ENCODE measurements around the gene EPHA1.

DNA sequence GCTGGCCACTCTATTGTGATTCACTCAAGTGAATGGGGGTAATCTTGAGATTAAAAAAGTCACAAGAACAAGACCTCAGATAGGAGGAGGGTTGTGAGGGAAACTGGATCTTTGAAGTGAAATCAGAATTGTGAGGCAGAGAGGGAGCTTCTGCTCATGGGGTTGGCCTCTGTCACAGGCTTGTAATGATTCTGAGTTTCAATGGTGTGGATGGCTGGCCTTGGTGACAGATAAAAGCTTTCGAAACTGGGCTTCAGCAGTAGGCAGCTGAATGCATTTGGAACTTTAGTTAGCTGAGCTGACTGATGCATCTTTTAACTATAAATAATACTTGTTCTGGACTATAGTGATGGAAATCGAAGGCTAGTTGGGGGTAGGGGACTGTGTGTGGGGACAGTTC lies 46.8 kb upstream of the EPHA1 start:
- no peak for TF ChIP-seq POLR2AphosphoS5 (IDR thresholded peaks at IDR 0.05)
- TF ChIP-seq, protein P1, sequence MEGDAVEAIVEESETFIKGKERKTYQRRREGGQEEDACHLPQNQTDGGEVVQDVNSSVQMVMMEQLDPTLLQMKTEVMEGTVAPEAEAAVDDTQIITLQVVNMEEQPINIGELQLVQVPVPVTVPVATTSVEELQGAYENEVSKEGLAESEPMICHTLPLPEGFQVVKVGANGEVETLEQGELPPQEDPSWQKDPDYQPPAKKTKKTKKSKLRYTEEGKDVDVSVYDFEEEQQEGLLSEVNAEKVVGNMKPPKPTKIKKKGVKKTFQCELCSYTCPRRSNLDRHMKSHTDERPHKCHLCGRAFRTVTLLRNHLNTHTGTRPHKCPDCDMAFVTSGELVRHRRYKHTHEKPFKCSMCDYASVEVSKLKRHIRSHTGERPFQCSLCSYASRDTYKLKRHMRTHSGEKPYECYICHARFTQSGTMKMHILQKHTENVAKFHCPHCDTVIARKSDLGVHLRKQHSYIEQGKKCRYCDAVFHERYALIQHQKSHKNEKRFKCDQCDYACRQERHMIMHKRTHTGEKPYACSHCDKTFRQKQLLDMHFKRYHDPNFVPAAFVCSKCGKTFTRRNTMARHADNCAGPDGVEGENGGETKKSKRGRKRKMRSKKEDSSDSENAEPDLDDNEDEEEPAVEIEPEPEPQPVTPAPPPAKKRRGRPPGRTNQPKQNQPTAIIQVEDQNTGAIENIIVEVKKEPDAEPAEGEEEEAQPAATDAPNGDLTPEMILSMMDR (IDR thresholded peaks at IDR 0.05 in 8 of 11, conservative IDR thresholded peaks at IDR 0.05 in 3 of 11) = no peak
- TF ChIP-seq POLR2A (IDR thresholded peaks at IDR 0.05) = no peak
